Breast epithelium (tissue), 3 donors: ENCODE results near the gene ADPRHL1.

ENCODE experiments used
- POLR2A ChIP-seq: fragments of 450-650 bp; IDR thresholded peaks from one replicate; pipeline ENCODE4 v1.6.1; 2016; ENCODE audit warnings: antibody characterized with exemption, mild to moderate bottlenecking, moderate library complexity
- POLR2AphosphoS5 ChIP-seq, 3 donors: sonication (generic); formaldehyde crosslinking; IDR thresholded peaks; one replicate each; pipeline ENCODE4 v1.6.1; 2017; ENCODE audit warnings: antibody characterized with exemption in 3 of 3
- TF ChIP-seq, protein P1 (sequence below), 3 donors: fragments of 450-650 bp; IDR thresholded peaks; one replicate each; pipeline ENCODE4 v1.5.1; 2016 to 2017; ENCODE audit warnings: antibody characterized with exemption in 3 of 3, mild to moderate bottlenecking in 3 of 3, moderate library complexity in 3 of 3

DNA sequence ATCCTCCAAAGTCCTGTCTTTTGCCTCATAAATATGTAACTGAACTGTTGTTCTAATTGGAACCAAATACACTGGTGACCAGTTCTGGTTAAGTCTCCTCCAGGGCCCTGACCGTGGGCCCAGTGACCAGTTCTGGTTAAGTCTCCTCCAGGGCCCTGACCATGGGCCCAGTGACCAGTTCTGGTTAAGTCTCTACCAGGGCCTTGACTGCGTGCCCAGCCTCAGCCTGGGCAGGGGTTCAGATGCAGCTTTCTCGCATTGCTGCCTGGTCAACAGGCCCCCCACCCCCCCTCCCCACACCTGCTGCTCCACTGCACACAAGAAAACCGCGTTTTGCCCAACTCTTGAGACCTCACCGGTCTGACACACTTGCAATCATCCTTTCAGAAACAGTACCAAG is 85.5 kb downstream of the ADPRHL1 start:
- TF ChIP-seq, protein P1, sequence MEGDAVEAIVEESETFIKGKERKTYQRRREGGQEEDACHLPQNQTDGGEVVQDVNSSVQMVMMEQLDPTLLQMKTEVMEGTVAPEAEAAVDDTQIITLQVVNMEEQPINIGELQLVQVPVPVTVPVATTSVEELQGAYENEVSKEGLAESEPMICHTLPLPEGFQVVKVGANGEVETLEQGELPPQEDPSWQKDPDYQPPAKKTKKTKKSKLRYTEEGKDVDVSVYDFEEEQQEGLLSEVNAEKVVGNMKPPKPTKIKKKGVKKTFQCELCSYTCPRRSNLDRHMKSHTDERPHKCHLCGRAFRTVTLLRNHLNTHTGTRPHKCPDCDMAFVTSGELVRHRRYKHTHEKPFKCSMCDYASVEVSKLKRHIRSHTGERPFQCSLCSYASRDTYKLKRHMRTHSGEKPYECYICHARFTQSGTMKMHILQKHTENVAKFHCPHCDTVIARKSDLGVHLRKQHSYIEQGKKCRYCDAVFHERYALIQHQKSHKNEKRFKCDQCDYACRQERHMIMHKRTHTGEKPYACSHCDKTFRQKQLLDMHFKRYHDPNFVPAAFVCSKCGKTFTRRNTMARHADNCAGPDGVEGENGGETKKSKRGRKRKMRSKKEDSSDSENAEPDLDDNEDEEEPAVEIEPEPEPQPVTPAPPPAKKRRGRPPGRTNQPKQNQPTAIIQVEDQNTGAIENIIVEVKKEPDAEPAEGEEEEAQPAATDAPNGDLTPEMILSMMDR (IDR thresholded peaks at IDR 0.05): no peak
- no peak for TF ChIP-seq POLR2A
- TF ChIP-seq POLR2AphosphoS5 (IDR thresholded peaks at IDR 0.05): no peak
